ENCODE results near the gene TMEM106B. TPM values are rescaled to one million over a fixed set of nuclear protein-coding genes. Genes with fewer than 3 reads are reported as not detected.

TMEM106B gene
- total RNA-seq, 4 donors from 2014 or later = 31.4 to 57.5 (median 35.7) TPM

DNA sequence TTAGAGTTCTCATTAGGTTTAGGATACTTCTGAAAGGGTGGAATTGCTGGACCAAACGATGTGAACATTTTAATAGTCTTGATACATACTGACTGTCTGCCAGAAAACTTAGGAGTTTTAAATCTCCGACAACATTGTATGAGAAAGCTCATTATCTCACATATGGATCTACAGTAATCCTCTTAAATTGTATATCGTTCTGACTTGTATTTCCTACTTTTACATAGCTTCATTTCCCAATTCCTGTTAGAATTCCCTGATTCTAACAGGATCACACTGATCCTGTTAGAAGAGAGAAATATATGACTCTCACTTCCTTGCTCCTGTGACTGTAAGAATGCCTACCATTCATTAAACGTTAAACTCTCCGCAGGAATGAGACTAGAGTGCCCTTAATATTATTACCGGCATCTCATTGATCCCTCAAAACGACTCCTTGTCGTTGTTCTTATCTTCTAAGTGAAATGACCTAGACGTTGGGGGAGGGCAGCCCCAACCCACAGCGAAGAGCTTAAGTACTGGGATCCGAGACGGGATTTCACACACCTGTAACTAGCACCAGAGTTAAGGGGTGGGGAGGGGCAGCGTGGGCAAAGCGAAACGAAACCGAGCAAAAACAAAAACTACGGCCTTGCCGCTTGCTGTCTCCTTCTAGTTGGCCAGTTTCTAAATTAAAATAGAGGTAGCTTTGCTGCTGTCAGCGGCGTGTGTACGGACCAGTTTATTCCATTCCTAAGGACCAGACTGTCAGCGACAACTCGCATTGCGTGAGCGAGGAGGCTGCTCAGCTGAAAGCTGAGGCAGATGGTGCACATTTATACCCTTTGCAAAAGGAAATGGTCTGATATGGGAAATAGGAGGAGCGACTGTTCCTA lies 678 bp upstream of the TMEM106B start:
- Histone ChIP-seq H3K4me3 (peak overlapping the region; percentile 94), H3K9me3 (no peaks in the 10 kb centered on the region), H3K4me1 (peaks cover 23% of the 10 kb centered on the region), H3K27ac (peak overlapping the region; percentile 94), H3K36me3 (no peaks in the 10 kb centered on the region), H3K27me3 (no peaks in the 10 kb centered on the region)
- under 1% methylated on average over 26 of the region's 26 CpGs for WGBS
- TF ChIP-seq EP300 (IDR thresholded peaks at IDR 0.05) (no peak), POLR2AphosphoS5 (IDR thresholded peaks at IDR 0.05) (no peak), POLR2A (IDR thresholded peaks at IDR 0.05) (no peak), CTCF (IDR thresholded peaks at IDR 0.05) (no peak)
- DNase-seq (ENCODE audit: low spot score in 2 of 2) = peak in 1 of 2 donors; percentile 66

DNA sequence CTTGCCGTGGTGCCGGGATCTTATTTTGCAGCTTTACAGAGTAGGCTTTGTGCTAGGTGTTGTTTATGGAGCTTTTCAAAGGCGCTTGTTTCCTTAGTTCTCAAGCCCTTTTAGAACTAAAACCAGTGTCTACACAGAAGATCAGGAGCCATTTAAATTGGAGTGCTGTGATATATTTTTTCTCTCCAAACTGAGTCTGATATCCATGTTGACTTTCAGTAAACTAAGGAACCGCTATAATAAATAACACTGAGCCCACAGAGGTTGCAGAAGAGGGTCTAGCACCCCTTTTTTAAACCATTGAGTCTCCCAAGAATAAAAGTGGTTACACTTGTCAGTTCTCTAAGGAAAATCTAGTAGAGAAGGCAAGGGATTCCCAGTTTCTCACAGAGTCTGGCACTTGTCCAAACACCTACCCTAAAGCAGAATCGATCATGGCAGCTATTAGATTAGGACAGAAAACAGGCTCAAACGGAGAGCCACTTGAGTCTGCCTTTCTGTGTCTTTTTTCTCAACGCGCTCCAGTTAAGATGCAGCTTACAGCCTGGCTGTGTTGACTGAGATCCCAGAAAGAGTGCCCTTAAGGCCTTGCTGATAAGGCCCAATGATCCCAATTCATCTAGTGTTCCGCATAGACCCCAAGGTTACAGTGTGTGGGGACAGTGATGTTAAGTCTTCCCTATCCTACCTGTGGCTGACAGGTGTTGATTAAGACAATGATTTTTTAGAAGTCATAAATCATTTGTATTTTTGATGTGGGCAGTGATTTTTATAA lies 804 bp downstream of the TMEM106B start:
- Histone ChIP-seq H3K27me3 (no peaks in the 10 kb centered on the region), H3K4me3 (peak overlapping the region; percentile 94), H3K36me3 (peaks cover 5% of the 10 kb centered on the region), H3K9me3 (no peaks in the 10 kb centered on the region), H3K4me1 (peaks cover 23% of the 10 kb centered on the region), H3K27ac (peak overlapping the region; percentile 94)
- no peak for DNase-seq (ENCODE audit: low spot score in 2 of 2)
- TF ChIP-seq EP300 (IDR thresholded peaks at IDR 0.05) (no peak), POLR2A (IDR thresholded peaks at IDR 0.05) (no peak), CTCF (IDR thresholded peaks at IDR 0.05) (no peak), POLR2AphosphoS5 (IDR thresholded peaks at IDR 0.05) (no peak)
- 15% methylated on average over 9 of the region's 9 CpGs for WGBS

DNA sequence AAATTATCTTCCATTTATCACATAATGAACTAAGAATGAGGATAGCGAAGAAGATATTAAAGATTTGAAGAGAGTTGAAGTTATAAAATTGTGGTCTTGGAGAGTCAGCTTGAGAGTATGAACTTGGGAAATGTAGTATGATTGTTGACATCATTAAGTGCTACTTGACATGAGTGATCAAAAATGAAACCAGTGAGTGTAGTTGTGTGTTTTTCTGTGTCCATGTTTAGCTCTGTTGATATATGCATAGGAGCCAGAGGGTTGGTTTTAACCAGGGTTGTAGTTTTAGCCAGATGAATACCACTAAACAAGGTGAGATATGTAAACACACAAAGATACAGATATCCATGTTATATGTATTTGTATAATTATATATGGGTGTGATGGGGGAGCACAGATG lies 6.2 kb downstream of the TMEM106B start:
- H3K27me3 ChIP-seq = no peaks in the 10 kb centered on the region
- peaks cover 16% of the 10 kb centered on the region for H3K36me3 ChIP-seq
- H3K9me3 ChIP-seq = no peaks in the 10 kb centered on the region
- H3K4me1 ChIP-seq = peaks cover 13% of the 10 kb centered on the region
- no peak overlapping the region for H3K27ac ChIP-seq
- no peak for TF ChIP-seq CTCF (IDR thresholded peaks at IDR 0.05)
- no peak for TF ChIP-seq POLR2A (IDR thresholded peaks at IDR 0.05)
- TF ChIP-seq POLR2AphosphoS5 (IDR thresholded peaks at IDR 0.05) = no peak
- TF ChIP-seq EP300 (IDR thresholded peaks at IDR 0.05) = no peak
- 98% methylated on average over 1 of the region's 1 CpG for WGBS
- DNase-seq (ENCODE audit: low spot score in 2 of 2) = no peak
- H3K4me3 ChIP-seq = no peak overlapping the region

DNA sequence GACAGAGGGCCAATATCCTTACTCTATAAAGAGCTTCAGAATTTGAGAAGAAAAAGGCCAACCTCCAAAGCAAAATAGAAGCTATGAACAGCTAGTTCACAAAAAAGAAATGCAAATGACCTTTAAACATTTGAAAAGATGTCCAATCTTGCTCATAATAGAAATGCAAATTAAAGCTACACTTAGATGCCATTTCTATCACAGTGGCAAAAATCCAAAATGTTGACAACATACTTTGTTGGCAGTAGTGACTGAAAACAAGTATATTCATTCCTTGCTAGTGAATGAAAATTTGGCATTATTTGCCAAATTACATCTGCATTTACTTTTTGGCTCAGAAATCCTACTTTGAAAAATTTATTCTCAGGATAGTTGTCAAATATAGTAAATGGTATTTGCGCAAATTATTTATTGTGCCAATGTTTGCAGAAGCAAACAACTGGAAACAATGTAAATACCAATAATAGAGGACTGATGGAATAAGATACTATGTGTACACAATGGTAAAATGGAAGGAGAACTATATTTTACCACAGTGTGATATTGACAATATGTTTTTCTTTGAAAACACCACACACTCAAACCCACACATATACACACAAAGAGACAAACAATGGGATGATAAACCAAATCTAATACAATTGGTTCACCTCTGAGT lies 9.4 kb downstream of the TMEM106B start:
- Histone ChIP-seq H3K9me3 (no peaks in the 10 kb centered on the region), H3K4me3 (no peak overlapping the region), H3K27me3 (no peaks in the 10 kb centered on the region), H3K27ac (no peak overlapping the region), H3K4me1 (no peaks in the 10 kb centered on the region), H3K36me3 (peaks cover 23% of the 10 kb centered on the region)
- no peak for DNase-seq (ENCODE audit: low spot score in 2 of 2)
- TF ChIP-seq EP300 (IDR thresholded peaks at IDR 0.05) (no peak), POLR2A (IDR thresholded peaks at IDR 0.05) (no peak), POLR2AphosphoS5 (IDR thresholded peaks at IDR 0.05) (no peak), CTCF (IDR thresholded peaks at IDR 0.05) (no peak)
- WGBS = 76% methylated on average over 1 of the region's 1 CpG

Measured in suprapubic skin (tissue), 4 donors.